GM12891 (cell line): ENCODE data around the gene CAMTA1.

ENCODE experiments used
- POLR2A ChIP-seq: IDR thresholded peaks from 2 replicates; pipeline ENCODE4 v1.6.1; 2011; ENCODE audit warnings: low read depth, low read length, control low read depth
- POLR2AphosphoS5 ChIP-seq: IDR thresholded peaks from 2 replicates; pipeline ENCODE4 v1.6.1; 2011; ENCODE audit warnings: low read depth, low read length, control low read depth
- POU2F2 ChIP-seq: IDR thresholded peaks from 2 replicates; pipeline ENCODE4 v1.6.1; 2011; ENCODE audit warnings: low read depth, mild to moderate bottlenecking, control low read depth, low read length, moderate library complexity
- SPI1 ChIP-seq: IDR thresholded peaks from 2 replicates; pipeline ENCODE4 v1.6.1; 2011; ENCODE audit warnings: low read depth, low read length, control low read depth
- TAF1 ChIP-seq: IDR thresholded peaks from 2 replicates; pipeline ENCODE4 v1.6.1; 2011; ENCODE audit warnings: low read depth, low read length, control low read depth

- TF ChIP-seq POLR2A (no peak), POLR2AphosphoS5 (no peak), TAF1 (no peak), POU2F2 (no peak), SPI1 (no peak)
These were observed 636.3 kb downstream of the CAMTA1 start for GRCh38 chr1:7421471-7422075.
